Panc1 (cell line): ENCODE measurements around the gene MYO16.

ENCODE experiments used
- CTCF ChIP-seq: fragments of 450-650 bp; IDR thresholded peaks from 2 replicates; pipeline ENCODE4 v1.5.1; 2017; ENCODE audit warnings: mild to moderate bottlenecking
- POLR2AphosphoS5 ChIP-seq: IDR thresholded peaks from 2 replicates; pipeline ENCODE4 v1.6.1; 2012; ENCODE audit warnings: mild to moderate bottlenecking, low read depth, low read length, moderate library complexity

GRCh38 chr13:108963846-108964600 is 334.6 kb downstream of the MYO16 start:
- TF ChIP-seq CTCF (no peak), POLR2AphosphoS5 (no peak)
